Esophagus squamous epithelium (tissue), 4 donors: ENCODE results near the gene FILIP1L.

Experiments used
- POLR2A ChIP-seq, 4 donors: fragments of 450-650 bp; IDR thresholded peaks; one replicate each; pipeline ENCODE4 v1.6.1; 2017; ENCODE audit warnings: antibody characterized with exemption in 4 of 4, mild to moderate bottlenecking in 4 of 4, moderate library complexity in 3 of 4
- TF ChIP-seq, protein P1 (sequence below), 6 experiments: fragments of 450-650 bp in 4 of 6; fragments of 200-600 bp in 2 of 6; sonication (generic) in 2 of 6; IDR thresholded peaks; one replicate each; pipeline ENCODE4 v1.5.1; 2016 to 2019; ENCODE audit warnings: antibody characterized with exemption in 6 of 6, mild to moderate bottlenecking in 4 of 6, moderate library complexity in 4 of 6

DNA sequence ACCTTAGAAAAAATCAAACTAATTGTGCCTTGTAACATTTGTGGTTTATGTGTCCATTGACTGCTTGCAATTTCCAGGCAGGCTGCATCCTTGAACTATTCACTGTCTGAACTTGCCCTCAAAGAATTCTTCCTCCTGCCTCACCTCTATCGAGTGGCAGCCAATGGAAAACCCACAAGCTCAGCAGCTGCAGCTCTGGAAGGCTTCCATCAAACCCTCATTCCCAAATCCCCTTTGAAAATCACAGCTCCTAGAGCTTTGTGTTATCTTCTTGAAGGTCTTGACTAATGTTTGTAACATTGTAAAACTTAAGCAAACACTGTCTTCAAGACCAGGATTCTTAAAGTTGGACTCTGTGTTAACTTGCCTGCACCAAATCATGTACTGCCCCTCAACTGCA is 81.1 kb downstream of the FILIP1L start:
- TF ChIP-seq, protein P1, sequence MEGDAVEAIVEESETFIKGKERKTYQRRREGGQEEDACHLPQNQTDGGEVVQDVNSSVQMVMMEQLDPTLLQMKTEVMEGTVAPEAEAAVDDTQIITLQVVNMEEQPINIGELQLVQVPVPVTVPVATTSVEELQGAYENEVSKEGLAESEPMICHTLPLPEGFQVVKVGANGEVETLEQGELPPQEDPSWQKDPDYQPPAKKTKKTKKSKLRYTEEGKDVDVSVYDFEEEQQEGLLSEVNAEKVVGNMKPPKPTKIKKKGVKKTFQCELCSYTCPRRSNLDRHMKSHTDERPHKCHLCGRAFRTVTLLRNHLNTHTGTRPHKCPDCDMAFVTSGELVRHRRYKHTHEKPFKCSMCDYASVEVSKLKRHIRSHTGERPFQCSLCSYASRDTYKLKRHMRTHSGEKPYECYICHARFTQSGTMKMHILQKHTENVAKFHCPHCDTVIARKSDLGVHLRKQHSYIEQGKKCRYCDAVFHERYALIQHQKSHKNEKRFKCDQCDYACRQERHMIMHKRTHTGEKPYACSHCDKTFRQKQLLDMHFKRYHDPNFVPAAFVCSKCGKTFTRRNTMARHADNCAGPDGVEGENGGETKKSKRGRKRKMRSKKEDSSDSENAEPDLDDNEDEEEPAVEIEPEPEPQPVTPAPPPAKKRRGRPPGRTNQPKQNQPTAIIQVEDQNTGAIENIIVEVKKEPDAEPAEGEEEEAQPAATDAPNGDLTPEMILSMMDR (IDR thresholded peaks at IDR 0.05): no peak
- no peak for TF ChIP-seq POLR2A (IDR thresholded peaks at IDR 0.05)
